Measurements from ENCODE around the gene TTYH3.

- TF ChIP-seq JUN (IDR thresholded peaks at IDR 0.05; ENCODE audit: borderline replicate concordance, low read depth, low read length) (no peak), JUN (CRISPR knock-in tag; IDR thresholded peaks at IDR 0.05; ENCODE audit: borderline replicate concordance) (no peak), TAF7 (tag; IDR thresholded peaks at IDR 0.05) (no peak), CTCF (IDR thresholded peaks at IDR 0.05 in 2 of 3, conservative IDR thresholded peaks at IDR 0.05 in 1 of 3; ENCODE audit: insufficient read depth in 2 of 3, low read depth in 1 of 3, low read length in 3 of 3) (no peak), GATA2 (CRISPR knock-in tag; IDR thresholded peaks at IDR 0.05) (no peak), ZNF24 (IDR thresholded peaks at IDR 0.05) (no peak)
Observed at GRCh38 chr7:2613098-2613930, 18.5 kb upstream of the TTYH3 start.
